ENCODE measurements around the gene GFOD2.

GRCh38 chr16:67645397-67646121 is 73.6 kb downstream of the GFOD2 start:
- TF ChIP-seq CTCF (conservative IDR thresholded peaks at IDR 0.05; ENCODE audit: low read length) = no peak
- no peak for TF ChIP-seq EZH2phosphoT487 (IDR thresholded peaks at IDR 0.05; ENCODE audit: borderline replicate concordance)

Data from Loucy (cell line).